ENCODE measurements around the gene VNN1.
A peak's percentile ranks its signal among the peaks of the same experiment; 100 is the strongest.

Gene VNN1, protein sequence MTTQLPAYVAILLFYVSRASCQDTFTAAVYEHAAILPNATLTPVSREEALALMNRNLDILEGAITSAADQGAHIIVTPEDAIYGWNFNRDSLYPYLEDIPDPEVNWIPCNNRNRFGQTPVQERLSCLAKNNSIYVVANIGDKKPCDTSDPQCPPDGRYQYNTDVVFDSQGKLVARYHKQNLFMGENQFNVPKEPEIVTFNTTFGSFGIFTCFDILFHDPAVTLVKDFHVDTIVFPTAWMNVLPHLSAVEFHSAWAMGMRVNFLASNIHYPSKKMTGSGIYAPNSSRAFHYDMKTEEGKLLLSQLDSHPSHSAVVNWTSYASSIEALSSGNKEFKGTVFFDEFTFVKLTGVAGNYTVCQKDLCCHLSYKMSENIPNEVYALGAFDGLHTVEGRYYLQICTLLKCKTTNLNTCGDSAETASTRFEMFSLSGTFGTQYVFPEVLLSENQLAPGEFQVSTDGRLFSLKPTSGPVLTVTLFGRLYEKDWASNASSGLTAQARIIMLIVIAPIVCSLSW

GRCh38 chr6:132713352-132714134 lies at the start of gene VNN1:
Gene VNN1, minus strand, starts transcription at chr6:132714055. Its CDS starts 20 bp downstream, at chr6:132714035.
- peak in 4 of 42 donors; percentile 3 to 40 (median 25) for DNase-seq
- intact Hi-C loops (cut with DNase I): no loop called here

GRCh38 chr6:132763269-132763668 lies 49.4 kb upstream of the VNN1 start:
- peak in 3 of 42 donors; percentile 1 to 16 (median 14) for DNase-seq
- intact Hi-C loops (cut with DNase I): no loop called here

DNA sequence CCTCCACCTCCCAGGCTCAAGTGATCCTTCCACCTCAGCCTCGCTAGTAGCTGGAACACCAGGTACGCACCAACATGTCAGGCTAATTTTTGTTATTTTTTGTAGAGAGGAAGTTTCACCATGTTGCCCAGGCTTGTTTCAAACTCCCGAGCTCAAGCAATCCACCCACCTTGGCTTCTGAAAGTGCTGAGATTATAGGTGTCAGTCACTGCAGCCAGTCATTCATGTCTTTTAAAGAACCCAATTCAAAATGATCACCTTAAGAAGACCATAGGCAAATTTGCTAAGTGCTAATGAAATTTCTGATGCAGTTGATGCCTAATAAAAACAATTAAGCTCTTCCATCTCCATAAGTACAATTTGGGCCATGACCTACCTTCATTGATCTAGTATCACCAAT lies 46.4 kb upstream of the VNN1 start:
- intact Hi-C loops (cut with DNase I): no loop called here
- no peak for DNase-seq

- intact Hi-C loops (cut with DNase I): no loop called here
- no peak for DNase-seq
Measured at GRCh38 chr6:132758689-132759088, 44.8 kb upstream of the VNN1 start.

DNA sequence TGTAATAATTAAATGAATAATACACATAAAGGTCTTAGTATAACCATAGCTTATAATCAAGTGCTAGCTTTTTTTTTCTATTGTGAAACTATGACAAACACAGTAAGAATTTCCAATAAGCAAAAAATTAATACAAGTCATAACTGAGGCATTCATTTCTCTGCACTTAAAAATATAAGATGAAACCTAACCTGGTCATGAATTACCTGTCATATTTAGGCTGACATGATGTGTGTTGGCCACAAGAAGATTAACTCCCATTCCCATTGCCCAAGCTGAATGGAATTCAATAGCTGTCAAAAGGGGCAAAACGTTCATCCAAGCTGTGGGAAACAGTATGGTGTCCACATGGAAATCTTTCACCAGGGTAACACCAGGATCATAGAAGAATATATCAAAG lies 38.4 kb upstream of the VNN1 start:
- DNase-seq: no peak
- intact Hi-C loops (cut with DNase I): no loop called here

DNA sequence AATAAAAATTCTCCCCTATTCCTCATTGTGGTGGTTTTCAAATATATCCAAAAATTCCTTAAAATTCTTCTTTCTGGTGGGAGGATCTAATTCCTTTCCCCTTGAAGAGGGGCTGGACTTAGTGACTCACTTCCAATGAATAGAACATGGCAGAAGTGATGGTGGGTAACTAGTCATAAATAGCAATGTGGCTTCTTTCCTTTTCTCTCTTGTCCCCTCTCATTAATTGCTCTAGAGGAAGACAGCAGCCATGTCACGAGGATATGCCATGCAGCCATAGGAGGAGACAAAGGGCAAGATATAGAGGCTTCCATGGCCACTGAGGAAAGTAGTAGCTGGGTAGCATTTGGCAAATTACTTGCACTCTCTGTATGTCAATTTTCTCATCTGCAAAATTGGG lies 38.0 kb upstream of the VNN1 start:
- DNase-seq: no peak
- intact Hi-C loops (cut with DNase I): no loop called here

DNA sequence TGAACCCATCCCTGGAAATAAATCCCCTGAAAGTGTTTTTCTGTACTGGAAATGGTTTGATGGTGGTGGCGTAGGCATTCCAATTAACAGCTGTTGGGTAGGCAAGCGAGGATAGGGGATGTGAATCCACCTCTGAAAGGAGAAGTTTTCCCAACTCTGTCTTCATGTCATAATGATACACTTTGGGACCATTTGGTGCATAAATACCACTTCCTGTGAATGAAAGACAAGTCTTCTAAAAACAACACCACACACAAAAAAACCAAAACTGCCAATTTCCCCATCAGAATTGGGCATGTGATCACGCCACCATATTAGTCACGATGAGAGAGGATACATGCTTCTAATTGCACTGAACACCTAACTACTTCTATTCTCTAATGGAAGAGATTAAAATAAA lies 37.5 kb upstream of the VNN1 start:
- intact Hi-C loops (cut with DNase I): no loop called here
- no peak for DNase-seq

DNA sequence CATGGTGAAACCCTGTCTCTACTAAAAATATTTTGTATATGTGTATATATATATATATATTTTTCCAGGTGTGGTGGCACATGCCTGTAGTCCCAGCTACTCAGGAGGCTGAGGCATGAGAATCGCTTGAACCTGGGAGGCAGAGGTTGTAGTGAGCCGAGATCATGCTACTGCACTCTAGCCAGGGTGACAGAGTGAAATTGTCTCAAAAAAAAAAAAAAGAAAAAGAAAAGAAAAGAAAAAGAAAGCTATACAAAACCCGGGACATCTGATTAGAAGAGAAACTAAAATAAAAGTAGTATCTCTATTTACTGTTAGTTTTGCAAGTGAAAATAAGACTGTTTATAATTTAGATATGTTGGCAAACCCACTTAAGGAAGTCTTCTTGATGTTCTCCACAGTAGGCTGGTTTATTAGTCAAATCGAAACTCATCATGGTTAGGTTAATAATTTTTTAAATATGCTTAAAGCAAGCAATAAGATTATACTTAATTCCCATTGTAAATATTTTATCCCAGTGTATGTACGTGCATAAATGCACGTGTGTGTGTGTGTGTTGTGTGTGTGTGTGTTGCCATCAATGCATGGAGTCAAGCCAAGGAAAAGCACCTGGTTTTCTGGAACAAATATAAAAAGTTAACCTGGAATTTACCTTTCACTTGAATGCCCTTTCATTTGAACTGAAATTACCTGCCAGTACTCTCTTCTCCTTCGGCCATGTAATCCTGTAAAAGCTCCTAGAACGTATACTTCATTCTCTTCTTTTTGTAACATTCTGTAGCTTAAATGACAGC lies 36.8 kb upstream of the VNN1 start:
- intact Hi-C loops (cut with DNase I): no loop called here
- no peak for DNase-seq

DNA sequence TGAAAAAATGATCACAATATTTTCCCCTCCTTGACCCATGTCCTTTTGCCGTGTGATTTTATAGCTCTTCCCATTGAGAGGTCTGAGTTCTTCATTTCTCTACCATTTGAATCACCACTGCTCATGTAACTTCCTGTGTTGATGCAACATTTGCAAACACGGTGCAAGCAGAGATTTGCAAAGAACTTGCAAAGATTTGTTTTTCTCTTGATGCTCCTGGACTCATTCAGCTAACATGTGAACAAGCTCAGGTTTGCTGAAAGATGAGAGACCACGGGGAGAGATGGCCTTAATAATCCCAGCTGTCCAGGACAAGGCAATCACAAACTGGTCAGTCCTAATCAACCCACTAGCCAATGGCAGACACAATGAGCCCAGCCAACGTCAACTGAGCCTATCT lies 35.3 kb upstream of the VNN1 start:
- intact Hi-C loops (cut with DNase I): no loop called here
- no peak for DNase-seq

DNA sequence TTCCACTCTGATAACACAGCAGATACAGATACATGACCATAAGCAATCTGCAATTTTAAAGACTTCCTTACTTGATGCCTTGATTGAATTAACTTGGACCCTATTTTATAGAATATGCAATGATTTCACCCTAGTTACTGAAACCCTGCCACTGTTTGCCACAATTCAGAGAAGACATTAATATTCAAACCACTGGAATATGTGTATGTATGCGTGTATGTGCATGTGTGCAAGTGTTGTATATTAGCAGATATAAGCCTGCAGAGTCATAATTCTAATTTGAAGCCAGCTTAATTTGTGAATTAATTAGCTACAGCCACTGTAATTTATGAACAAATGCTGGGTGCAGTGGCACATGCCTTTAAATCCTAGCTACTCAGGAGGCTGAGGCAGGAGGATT lies 34.6 kb upstream of the VNN1 start:
- intact Hi-C loops (cut with DNase I): no loop called here
- DNase-seq: no peak

- no peak for DNase-seq
- intact Hi-C loops (cut with DNase I): no loop called here
Measured at GRCh38 chr6:132746048-132746447, 32.2 kb upstream of the VNN1 start.

- intact Hi-C loops (cut with DNase I): no loop called here
- no peak for DNase-seq
Measured at GRCh38 chr6:132742495-132742894, 28.6 kb upstream of the VNN1 start.

DNA sequence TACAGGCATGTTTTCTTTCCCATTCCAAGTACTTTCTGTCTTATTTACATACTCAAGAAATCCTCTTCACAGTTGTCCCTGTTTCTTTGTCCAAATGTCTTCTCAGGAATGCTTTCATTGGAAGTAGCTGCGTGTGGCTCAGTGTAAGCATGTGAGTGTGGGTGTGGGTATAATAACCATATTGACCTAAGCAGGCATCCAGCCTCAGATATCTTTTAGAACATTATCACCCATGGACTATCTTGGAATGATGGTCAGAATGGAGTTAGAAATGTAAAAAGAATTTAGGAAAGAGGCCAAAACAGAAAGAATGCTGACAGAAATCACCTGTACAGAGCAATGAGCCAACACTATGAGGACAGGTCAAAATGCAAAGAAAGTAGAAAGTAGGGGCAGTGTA lies 27.4 kb upstream of the VNN1 start:
- DNase-seq: no peak
- intact Hi-C loops (cut with DNase I): no loop called here

DNA sequence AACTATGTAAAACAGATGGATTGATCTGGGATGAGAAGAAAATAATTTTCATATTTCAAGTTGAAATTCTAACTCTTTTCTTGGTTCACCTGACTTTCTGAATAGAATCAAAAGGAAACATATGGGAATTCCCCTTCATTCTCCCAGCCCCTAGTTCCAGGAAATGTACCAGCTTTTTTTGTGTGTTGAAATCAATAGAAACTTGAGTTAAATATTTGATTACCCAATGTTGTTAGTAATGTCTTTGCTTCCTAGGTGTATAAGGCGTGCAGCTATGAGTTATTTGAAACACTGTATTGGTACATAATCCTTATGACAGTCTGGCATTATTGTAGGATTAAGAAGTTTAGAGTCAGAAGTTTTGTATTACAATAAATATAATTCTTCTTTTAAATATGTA lies 22.4 kb upstream of the VNN1 start:
- intact Hi-C loops (cut with DNase I): no loop called here
- no peak for DNase-seq

DNA sequence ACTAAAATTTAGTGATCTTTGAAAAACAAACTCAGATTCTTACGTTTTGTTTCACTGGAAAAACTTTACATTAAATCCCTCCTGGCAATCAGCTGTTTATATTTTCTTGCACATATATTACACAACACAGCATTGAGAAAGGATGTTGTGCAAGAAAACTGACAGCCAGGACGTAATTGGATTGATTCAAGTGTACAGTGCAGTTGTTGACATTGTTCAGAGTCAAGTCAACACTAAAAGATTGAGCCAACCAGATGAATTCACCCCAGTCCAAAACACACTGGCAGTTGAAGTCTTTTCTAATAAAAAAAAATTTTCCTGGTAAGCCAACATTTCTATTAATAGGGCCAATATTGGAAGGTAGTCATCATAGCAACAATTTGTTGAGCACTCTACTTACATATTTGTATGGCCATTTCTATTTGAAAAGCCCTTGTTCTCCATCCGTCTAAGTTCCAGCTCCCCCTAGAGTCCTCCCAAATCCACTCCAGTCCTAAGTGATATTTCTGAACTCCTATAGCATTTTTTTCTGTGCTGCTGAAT lies 20.9 kb upstream of the VNN1 start:
- intact Hi-C loops (cut with DNase I): no loop called here
- DNase-seq: peak in 1 of 42 donors; percentile 2

GRCh38 chr6:132733814-132734213 lies 20.0 kb upstream of the VNN1 start:
- intact Hi-C loops (cut with DNase I): no loop called here
- DNase-seq: no peak

- intact Hi-C loops (cut with DNase I): no loop called here
- DNase-seq: no peak
Measured at GRCh38 chr6:132733283-132733682, 19.4 kb upstream of the VNN1 start.

- intact Hi-C loops (cut with DNase I): no loop called here
- DNase-seq: no peak
Measured at GRCh38 chr6:132731086-132731485, 17.2 kb upstream of the VNN1 start.

DNA sequence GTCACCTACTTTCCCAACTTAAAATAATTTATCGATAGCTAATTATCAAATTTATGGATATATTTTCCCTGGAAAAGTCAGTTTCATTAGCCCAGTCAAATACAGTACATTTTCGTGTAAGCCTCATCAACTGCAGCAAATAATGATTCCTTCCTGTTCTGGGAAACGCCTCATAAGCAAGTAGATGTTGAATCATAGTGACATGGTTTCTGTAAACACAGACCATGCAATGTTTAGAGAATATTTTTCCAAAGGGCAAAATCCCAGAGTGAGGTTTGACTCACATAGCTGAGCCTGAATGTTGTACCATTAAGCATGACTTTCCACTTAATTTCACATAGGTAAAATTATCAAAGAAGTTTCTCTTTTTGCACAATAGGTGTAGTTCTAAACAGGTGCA lies 16.7 kb upstream of the VNN1 start:
- DNase-seq: no peak
- intact Hi-C loops (cut with DNase I): no loop called here
